Measurements from ENCODE around the gene PROM1. TPM values are rescaled to one million over a fixed set of nuclear protein-coding genes. Genes with fewer than 3 reads are reported as not detected.

The PROM1 gene
- total and polyA plus RNA-seq, 2 of the 8 experiments (the other 6 are each of a cell fraction or from before 2014, with no cell fraction given) = 36.0 to 59.7 TPM

DNA sequence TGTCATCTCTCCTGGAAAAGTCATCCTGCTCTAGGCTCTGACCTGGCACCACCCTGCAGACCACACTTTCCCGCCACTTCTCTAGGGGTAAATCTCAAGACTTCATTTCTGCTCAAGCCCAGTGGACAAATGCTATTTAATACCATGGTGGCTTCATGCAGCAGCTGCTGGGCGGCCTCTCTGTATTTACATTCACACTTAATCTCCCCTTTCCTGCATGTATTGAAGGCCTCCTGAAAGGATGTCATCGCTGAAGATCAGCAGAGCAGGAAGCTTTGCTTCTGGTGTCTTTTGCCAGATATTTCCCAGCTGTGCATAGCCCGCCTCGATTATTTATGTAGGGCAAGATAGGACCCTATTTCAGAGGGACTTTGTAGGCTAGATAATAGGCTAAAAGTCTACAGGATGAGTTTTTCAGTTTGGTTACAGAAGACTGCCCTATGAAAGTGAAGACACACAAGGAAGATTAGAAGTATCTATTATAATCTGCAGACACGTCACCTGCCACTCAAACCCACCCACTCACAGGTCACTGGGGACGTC, 17.2 kb downstream of the PROM1 start:
- peaks cover 9% of the 10 kb centered on the region for H3K79me1 ChIP-seq (ENCODE audit: low read depth, low read length)
- no peak overlapping the region for H3K56ac ChIP-seq (replicated peaks; ENCODE audit: insufficient read length, low read depth, low read length)
- H2BK15ac ChIP-seq (ENCODE audit: low read length) = no peak overlapping the region
- H3K23me2 ChIP-seq (ENCODE audit: low read depth, low read length) = no peaks in the 10 kb centered on the region
- no peaks in the 10 kb centered on the region for H3K27me3 ChIP-seq (replicated peaks in 1 of 4; ENCODE audit: control insufficient read depth in 3 of 4, extremely low read depth in 1 of 4, insufficient read depth in 3 of 4, low read length in 3 of 4)
- peaks cover 0 to 6% (median 2%) of the 10 kb centered on the region in 4 experiments; a peak in 4 of 7 replicates for H3K4me1 ChIP-seq (replicated peaks in 1 of 4; ENCODE audit: control insufficient read depth in 3 of 4, insufficient read depth in 4 of 4, low read length in 3 of 4)
- no peak overlapping the region for H4K5ac ChIP-seq (ENCODE audit: insufficient read length, low read depth, low read length)
- H4K8ac ChIP-seq (ENCODE audit: extremely low read depth, insufficient read depth, low read length) = no peak overlapping the region
- H3K9ac ChIP-seq (replicated peaks in 1 of 4; ENCODE audit: extremely low read depth in 1 of 4, low read depth in 3 of 4, low read length in 3 of 4) = no peak overlapping the region
- no peak overlapping the region for H2BK5ac ChIP-seq (ENCODE audit: low read depth, low read length)
- H3K36me3 ChIP-seq (ENCODE audit: control insufficient read depth in 2 of 4, insufficient read depth in 4 of 4, low read length in 3 of 4) = peaks cover 0 to 26% (median 14%) of the 10 kb centered on the region in 4 experiments; a peak in 5 of 8 replicates
- FAIRE-seq = no peak
- H3K23ac ChIP-seq (ENCODE audit: insufficient read length) = no peak overlapping the region
- no peak overlapping the region for H3K18ac ChIP-seq (ENCODE audit: extremely low read depth, low read length)
- no peak overlapping the region for H3K27ac ChIP-seq (ENCODE audit: low read depth, low read length)
- no peaks in the 10 kb centered on the region for H3K9me3 ChIP-seq (ENCODE audit: insufficient read depth in 2 of 2, low read depth in 1 of 2, low read length in 1 of 2)
- H2BK20ac ChIP-seq (ENCODE audit: low read length) = no peak overlapping the region
- no peak overlapping the region for H3K4me2 ChIP-seq (ENCODE audit: insufficient read depth in 1 of 2, low read depth in 2 of 2, low read length in 2 of 2)
- ChIA-PET POLR2A (ENCODE audit: partially characterized antibody) (interaction anchor here (1.0 to 7.3 kb wide), 2 partner anchors 9 to 14 kb away, joined by 5 to 87 read pairs; partner anchors contain the start of gene PROM1), CTCF (ENCODE audit: partially characterized antibody) (interaction anchor here (2.4 kb wide), 1 partner anchor 8 kb away, joined by 6 read pairs; no protein-coding TSS in a partner anchor)
- peaks cover 0 to 6% of the 10 kb centered on the region in 2 experiments for H4K20me1 ChIP-seq (replicated peaks in 1 of 2; ENCODE audit: control insufficient read depth in 1 of 2, insufficient read depth in 2 of 2, low read length in 2 of 2)
- H2BK12ac ChIP-seq (ENCODE audit: low read depth, low read length) = no peak overlapping the region
- no peak overlapping the region for H2BK120ac ChIP-seq (replicated peaks; ENCODE audit: low read depth, low read length)
- H2AFZ ChIP-seq (ENCODE audit: low read length) = no peak overlapping the region
- WGBS, 2 experiments (ENCODE audit: extremely low coverage in 1 of 2, insufficient coverage in 1 of 2, insufficient read length in 1 of 2, insufficient replicate concordance in 2 of 2, low coverage in 1 of 2, low lambda C conversion rate in 2 of 2, missing lambda C conversion rate in 1 of 2) = 92% methylated on average over 7 of the region's 7 CpGs; no CpG with 5 or more reads in 1 of the 2 experiments
- H3K4me3 ChIP-seq (ENCODE audit: extremely low read depth in 1 of 4, insufficient read depth in 2 of 4, low read depth in 3 of 4, low read length in 4 of 4) = no peak overlapping the region
- no peak overlapping the region for H4K91ac ChIP-seq (replicated peaks; ENCODE audit: insufficient read length, low read length)
- H3K14ac ChIP-seq (ENCODE audit: insufficient read length) = no peak overlapping the region
- H3K79me2 ChIP-seq (ENCODE audit: control insufficient read depth in 1 of 2, insufficient read depth in 2 of 2, low read length in 2 of 2) = peaks cover 14 to 92% of the 10 kb centered on the region in 2 experiments
- no peak for DNase-seq (ENCODE audit: low read depth in 1 of 2, low spot score in 2 of 2)
- no peak overlapping the region for H3K4ac ChIP-seq (replicated peaks; ENCODE audit: insufficient read length, low read depth, low read length)
- no peak overlapping the region for H2AK5ac ChIP-seq (ENCODE audit: low read depth, low read length)
- no peak for TF ChIP-seq SAP30 (IDR thresholded peaks at IDR 0.05; ENCODE audit: insufficient read depth, insufficient replicate concordance, low read length)
- no peak for TF ChIP-seq RXRA (IDR thresholded peaks at IDR 0.05; ENCODE audit: insufficient read depth, low read depth, low read length)
- no peak for TF ChIP-seq EP300 (IDR thresholded peaks at IDR 0.05; ENCODE audit: borderline replicate concordance in 1 of 2, low read depth in 2 of 2, low read length in 2 of 2)
- no peak for TF ChIP-seq BCL11A (IDR thresholded peaks at IDR 0.05; ENCODE audit: low read depth in 2 of 2, low read length in 2 of 2)
- no peak for TF ChIP-seq TAF7 (optimal IDR thresholded peaks at IDR 0.05; ENCODE audit: borderline replicate concordance, low read depth, low read length)
- no peak for TF ChIP-seq TEAD4 (IDR thresholded peaks at IDR 0.05; ENCODE audit: low read depth, low read length)
- TF ChIP-seq SP4 (IDR thresholded peaks at IDR 0.05; ENCODE audit: low read length) = no peak
- no peak for TF ChIP-seq MAFK (IDR thresholded peaks at IDR 0.05; ENCODE audit: low read depth, low read length)
- TF ChIP-seq TBP (IDR thresholded peaks at IDR 0.05; ENCODE audit: low read depth, low read length) = no peak
- TF ChIP-seq HDAC6 (IDR thresholded peaks at IDR 0.05; ENCODE audit: low read depth, low read length) = no peak
- no peak for TF ChIP-seq HDAC2 (IDR thresholded peaks at IDR 0.05; ENCODE audit: borderline replicate concordance in 1 of 2, low read depth in 2 of 2, low read length in 2 of 2)
- TF ChIP-seq E2F6 (IDR thresholded peaks at IDR 0.05) = no peak

Data from H1 (cell line).